GM12878 (cell line): ENCODE data around the gene FRK. TPM values are rescaled to one million over a fixed set of nuclear protein-coding genes. Genes with fewer than 3 reads are reported as not detected.

Experiments
- BACH1 ChIP-seq: fragments of 450-650 bp; IDR thresholded peaks from 2 replicates; pipeline ENCODE4 v1.6.1; 2017; ENCODE audit warnings: mild to moderate bottlenecking, borderline replicate concordance
- CEBPB ChIP-seq, 2 experiments: fragments of 150-350 bp in 1 of 2; IDR thresholded peaks; 2 replicates each; pipeline ENCODE4 v1.6.1; 2012 to 2014; ENCODE audit warnings: low read depth in 2 of 2, low read length in 2 of 2, borderline replicate concordance in 1 of 2, inconsistent platforms in 1 of 2
- CREB1 ChIP-seq: IDR thresholded peaks from 2 replicates; pipeline ENCODE4 v1.6.1; 2012; ENCODE audit warnings: low read depth, mild to moderate bottlenecking, inconsistent platforms
- GATAD2B ChIP-seq: fragments of 450-650 bp; conservative IDR thresholded peaks from 2 replicates; pipeline ENCODE4 v1.6.1; 2017; ENCODE audit warnings: low read depth, mild to moderate bottlenecking, moderate library complexity
- JUNB ChIP-seq: IDR thresholded peaks from 2 replicates; pipeline ENCODE4 v1.6.1; 2016; ENCODE audit warnings: antibody characterized with exemption, mild to moderate bottlenecking
- RAD51 ChIP-seq: fragments of 450-650 bp; IDR thresholded peaks from 2 replicates; pipeline ENCODE4 v1.6.1; 2016; ENCODE audit warnings: moderate library complexity, mild to moderate bottlenecking, inconsistent platforms
- RELA ChIP-seq: fragments of 450-650 bp; IDR thresholded peaks from 2 replicates; pipeline ENCODE4 v1.8.0; 2014; ENCODE audit warnings: borderline replicate concordance; ENCODE audit not compliant: partially characterized antibody
- SIN3A ChIP-seq: IDR thresholded peaks from 2 replicates; pipeline ENCODE4 v1.6.1; 2012; ENCODE audit warnings: low read depth, low read length, improper control_type of control experiment
- SUPT20H ChIP-seq: IDR thresholded peaks from 2 replicates; pipeline ENCODE4 v1.6.1; 2011; ENCODE audit warnings: low read depth, mild to moderate bottlenecking, low read length, moderate library complexity, borderline replicate concordance; ENCODE audit not compliant: control insufficient read depth
- polyA plus RNA-seq, 11 experiments: library from polyadenylated mRNA; depleted of rRNA in 4 of 11; unstranded in 6 of 11; stranded (reverse) in 5 of 11; fragments of >200 nt; fragmentation: Nextera tagmentation in 4 of 11; fragmentation: Illumina TruSeq in 1 of 11; extraction: Ambion mirVana in 4 of 11; extraction: Trizol in 1 of 11; gene quantifications; 1 replicate in 1 of 11; 2 replicates in 10 of 11; pipeline versions ENCODE4 v1.2.1 to v1.2.3, GENCODE V29; 2011 to 2016; ENCODE audit warnings: inconsistent platforms in 2 of 11, missing spikeins in 2 of 11, low read depth in 1 of 11
- total RNA-seq, 4 experiments: library from RNA; depleted of rRNA in 3 of 4; stranded (reverse); fragments of >200 nt in 3 of 4; fragmentation: Illumina TruSeq in 1 of 4; extraction: Trizol in 1 of 4; gene quantifications; 2 replicates each; pipeline versions ENCODE4 v1.2.1 to v1.2.3, GENCODE V29; 2013 to 2021
- TF ChIP-seq, protein P1 (sequence below): fragments of 450-650 bp; IDR thresholded peaks from 2 replicates; pipeline ENCODE4 v1.6.1; 2017; ENCODE audit warnings: mild to moderate bottlenecking
- TF ChIP-seq, protein P2 (sequence below): fragments of 450-650 bp; IDR thresholded peaks from 2 replicates; pipeline ENCODE4 v1.6.1; 2018; ENCODE audit warnings: mild to moderate bottlenecking, low read depth, moderate library complexity; ENCODE audit not compliant: partially characterized antibody
- TF ChIP-seq, protein P3 (sequence below): IDR thresholded peaks from 2 replicates; pipeline ENCODE4 v1.6.1; 2011; ENCODE audit warnings: low read depth, low read length, improper control_type of control experiment, borderline replicate concordance
- TF ChIP-seq, protein P4 (sequence below): fragments of 450-650 bp; IDR thresholded peaks from 2 replicates; pipeline ENCODE4 v1.6.1; 2017; ENCODE audit warnings: mild to moderate bottlenecking, moderate library complexity
- TF ChIP-seq, protein P5 (sequence below): fragments of 450-650 bp; IDR thresholded peaks from 2 replicates; pipeline ENCODE4 v1.6.1; 2017; ENCODE audit warnings: low read depth, mild to moderate bottlenecking, moderate library complexity

The FRK gene
- total and polyA plus RNA-seq, 10 of the 15 experiments (the other 5 are each of a cell fraction or from before 2014, with no cell fraction given): 0.29 to 2.4 (median 1.2) TPM

DNA sequence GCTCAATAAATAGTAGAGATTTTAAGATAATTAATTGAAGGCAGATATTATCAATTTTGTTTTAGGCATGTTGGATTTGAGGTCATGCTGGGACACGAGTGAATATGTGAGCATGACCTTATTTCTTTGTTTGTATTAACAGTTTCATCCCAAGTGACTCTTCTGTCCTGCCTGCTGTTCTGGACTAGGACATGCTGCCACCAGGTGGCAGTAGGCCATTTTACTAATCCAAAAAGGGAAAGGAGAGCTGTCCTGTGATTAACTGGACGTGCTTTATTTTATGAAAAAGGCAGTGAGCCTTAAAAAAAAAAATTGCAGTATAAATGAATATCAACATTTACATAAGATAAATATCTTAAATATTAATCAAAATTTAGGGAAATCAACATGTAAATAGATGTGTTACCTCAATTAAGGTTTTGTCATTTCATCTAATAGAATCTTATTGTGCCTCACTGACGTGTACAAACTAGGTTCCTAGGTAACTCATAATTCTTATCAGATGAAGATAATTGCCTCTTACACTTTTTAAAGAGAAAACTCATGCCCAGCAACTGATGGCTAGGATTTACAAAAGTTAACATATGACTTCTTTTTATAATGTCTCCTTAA, 49.8 kb downstream of the FRK start (continued):
- TF ChIP-seq SUPT20H (no peak), SIN3A (no peak), RELA (no peak), JUNB (no peak), CEBPB (IDR thresholded peaks at IDR 0.05; ENCODE audit: borderline replicate concordance in 1 of 2, low read depth in 2 of 2, low read length in 2 of 2) (no peak), RAD51 (0 out of 2 replicates have a peak, but pooled peaks have one; percentile 23), BACH1 (no peak), GATAD2B (no peak), CREB1 (no peak)
- TF ChIP-seq, protein P1, sequence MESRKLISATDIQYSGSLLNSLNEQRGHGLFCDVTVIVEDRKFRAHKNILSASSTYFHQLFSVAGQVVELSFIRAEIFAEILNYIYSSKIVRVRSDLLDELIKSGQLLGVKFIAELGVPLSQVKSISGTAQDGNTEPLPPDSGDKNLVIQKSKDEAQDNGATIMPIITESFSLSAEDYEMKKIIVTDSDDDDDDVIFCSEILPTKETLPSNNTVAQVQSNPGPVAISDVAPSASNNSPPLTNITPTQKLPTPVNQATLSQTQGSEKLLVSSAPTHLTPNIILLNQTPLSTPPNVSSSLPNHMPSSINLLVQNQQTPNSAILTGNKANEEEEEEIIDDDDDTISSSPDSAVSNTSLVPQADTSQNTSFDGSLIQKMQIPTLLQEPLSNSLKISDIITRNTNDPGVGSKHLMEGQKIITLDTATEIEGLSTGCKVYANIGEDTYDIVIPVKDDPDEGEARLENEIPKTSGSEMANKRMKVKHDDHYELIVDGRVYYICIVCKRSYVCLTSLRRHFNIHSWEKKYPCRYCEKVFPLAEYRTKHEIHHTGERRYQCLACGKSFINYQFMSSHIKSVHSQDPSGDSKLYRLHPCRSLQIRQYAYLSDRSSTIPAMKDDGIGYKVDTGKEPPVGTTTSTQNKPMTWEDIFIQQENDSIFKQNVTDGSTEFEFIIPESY: no peak
- TF ChIP-seq, protein P2, sequence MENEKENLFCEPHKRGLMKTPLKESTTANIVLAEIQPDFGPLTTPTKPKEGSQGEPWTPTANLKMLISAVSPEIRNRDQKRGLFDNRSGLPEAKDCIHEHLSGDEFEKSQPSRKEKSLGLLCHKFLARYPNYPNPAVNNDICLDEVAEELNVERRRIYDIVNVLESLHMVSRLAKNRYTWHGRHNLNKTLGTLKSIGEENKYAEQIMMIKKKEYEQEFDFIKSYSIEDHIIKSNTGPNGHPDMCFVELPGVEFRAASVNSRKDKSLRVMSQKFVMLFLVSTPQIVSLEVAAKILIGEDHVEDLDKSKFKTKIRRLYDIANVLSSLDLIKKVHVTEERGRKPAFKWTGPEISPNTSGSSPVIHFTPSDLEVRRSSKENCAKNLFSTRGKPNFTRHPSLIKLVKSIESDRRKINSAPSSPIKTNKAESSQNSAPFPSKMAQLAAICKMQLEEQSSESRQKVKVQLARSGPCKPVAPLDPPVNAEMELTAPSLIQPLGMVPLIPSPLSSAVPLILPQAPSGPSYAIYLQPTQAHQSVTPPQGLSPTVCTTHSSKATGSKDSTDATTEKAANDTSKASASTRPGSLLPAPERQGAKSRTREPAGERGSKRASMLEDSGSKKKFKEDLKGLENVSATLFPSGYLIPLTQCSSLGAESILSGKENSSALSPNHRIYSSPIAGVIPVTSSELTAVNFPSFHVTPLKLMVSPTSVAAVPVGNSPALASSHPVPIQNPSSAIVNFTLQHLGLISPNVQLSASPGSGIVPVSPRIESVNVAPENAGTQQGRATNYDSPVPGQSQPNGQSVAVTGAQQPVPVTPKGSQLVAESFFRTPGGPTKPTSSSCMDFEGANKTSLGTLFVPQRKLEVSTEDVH: no peak
- TF ChIP-seq, protein P3, sequence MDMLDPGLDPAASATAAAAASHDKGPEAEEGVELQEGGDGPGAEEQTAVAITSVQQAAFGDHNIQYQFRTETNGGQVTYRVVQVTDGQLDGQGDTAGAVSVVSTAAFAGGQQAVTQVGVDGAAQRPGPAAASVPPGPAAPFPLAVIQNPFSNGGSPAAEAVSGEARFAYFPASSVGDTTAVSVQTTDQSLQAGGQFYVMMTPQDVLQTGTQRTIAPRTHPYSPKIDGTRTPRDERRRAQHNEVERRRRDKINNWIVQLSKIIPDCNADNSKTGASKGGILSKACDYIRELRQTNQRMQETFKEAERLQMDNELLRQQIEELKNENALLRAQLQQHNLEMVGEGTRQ: no peak
- TF ChIP-seq, protein P4, sequence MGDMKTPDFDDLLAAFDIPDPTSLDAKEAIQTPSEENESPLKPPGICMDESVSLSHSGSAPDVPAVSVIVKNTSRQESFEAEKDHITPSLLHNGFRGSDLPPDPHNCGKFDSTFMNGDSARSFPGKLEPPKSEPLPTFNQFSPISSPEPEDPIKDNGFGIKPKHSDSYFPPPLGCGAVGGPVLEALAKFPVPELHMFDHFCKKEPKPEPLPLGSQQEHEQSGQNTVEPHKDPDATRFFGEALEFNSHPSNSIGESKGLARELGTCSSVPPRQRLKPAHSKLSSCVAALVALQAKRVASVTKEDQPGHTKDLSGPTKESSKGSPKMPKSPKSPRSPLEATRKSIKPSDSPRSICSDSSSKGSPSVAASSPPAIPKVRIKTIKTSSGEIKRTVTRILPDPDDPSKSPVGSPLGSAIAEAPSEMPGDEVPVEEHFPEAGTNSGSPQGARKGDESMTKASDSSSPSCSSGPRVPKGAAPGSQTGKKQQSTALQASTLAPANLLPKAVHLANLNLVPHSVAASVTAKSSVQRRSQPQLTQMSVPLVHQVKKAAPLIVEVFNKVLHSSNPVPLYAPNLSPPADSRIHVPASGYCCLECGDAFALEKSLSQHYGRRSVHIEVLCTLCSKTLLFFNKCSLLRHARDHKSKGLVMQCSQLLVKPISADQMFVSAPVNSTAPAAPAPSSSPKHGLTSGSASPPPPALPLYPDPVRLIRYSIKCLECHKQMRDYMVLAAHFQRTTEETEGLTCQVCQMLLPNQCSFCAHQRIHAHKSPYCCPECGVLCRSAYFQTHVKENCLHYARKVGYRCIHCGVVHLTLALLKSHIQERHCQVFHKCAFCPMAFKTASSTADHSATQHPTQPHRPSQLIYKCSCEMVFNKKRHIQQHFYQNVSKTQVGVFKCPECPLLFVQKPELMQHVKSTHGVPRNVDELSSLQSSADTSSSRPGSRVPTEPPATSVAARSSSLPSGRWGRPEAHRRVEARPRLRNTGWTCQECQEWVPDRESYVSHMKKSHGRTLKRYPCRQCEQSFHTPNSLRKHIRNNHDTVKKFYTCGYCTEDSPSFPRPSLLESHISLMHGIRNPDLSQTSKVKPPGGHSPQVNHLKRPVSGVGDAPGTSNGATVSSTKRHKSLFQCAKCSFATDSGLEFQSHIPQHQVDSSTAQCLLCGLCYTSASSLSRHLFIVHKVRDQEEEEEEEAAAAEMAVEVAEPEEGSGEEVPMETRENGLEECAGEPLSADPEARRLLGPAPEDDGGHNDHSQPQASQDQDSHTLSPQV: peak; percentile 62; the same call in 1 of the 2 replicates
- TF ChIP-seq, protein P5, sequence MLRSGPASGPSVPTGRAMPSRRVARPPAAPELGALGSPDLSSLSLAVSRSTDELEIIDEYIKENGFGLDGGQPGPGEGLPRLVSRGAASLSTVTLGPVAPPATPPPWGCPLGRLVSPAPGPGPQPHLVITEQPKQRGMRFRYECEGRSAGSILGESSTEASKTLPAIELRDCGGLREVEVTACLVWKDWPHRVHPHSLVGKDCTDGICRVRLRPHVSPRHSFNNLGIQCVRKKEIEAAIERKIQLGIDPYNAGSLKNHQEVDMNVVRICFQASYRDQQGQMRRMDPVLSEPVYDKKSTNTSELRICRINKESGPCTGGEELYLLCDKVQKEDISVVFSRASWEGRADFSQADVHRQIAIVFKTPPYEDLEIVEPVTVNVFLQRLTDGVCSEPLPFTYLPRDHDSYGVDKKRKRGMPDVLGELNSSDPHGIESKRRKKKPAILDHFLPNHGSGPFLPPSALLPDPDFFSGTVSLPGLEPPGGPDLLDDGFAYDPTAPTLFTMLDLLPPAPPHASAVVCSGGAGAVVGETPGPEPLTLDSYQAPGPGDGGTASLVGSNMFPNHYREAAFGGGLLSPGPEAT: no peak
